ENCODE results near the gene RBM47. TPM values are rescaled to one million over a fixed set of nuclear protein-coding genes. Genes with fewer than 3 reads are reported as not detected.

Gene RBM47
- total RNA-seq, 1 donor from 2014 or later, result 0.12 TPM

- H3K4me1 Mint-ChIP-seq (ENCODE audit: low read depth), result no peaks in the 10 kb centered on the region
- H3K9me3 Mint-ChIP-seq (ENCODE audit: low read depth), result no peaks in the 10 kb centered on the region
- no peak overlapping the region for H3K27ac Mint-ChIP-seq (ENCODE audit: unreplicated experiment)
- no peak for DNase-seq (ENCODE audit: low spot score)
- H3K27me3 Mint-ChIP-seq (ENCODE audit: low read depth), result no peaks in the 10 kb centered on the region
- no peaks in the 10 kb centered on the region for H3K36me3 Mint-ChIP-seq (ENCODE audit: low read depth)
- TF ChIP-seq, protein P1, sequence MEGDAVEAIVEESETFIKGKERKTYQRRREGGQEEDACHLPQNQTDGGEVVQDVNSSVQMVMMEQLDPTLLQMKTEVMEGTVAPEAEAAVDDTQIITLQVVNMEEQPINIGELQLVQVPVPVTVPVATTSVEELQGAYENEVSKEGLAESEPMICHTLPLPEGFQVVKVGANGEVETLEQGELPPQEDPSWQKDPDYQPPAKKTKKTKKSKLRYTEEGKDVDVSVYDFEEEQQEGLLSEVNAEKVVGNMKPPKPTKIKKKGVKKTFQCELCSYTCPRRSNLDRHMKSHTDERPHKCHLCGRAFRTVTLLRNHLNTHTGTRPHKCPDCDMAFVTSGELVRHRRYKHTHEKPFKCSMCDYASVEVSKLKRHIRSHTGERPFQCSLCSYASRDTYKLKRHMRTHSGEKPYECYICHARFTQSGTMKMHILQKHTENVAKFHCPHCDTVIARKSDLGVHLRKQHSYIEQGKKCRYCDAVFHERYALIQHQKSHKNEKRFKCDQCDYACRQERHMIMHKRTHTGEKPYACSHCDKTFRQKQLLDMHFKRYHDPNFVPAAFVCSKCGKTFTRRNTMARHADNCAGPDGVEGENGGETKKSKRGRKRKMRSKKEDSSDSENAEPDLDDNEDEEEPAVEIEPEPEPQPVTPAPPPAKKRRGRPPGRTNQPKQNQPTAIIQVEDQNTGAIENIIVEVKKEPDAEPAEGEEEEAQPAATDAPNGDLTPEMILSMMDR (IDR thresholded peaks at IDR 0.05), result no peak
- H3K4me3 Mint-ChIP-seq (ENCODE audit: unreplicated experiment), result no peak overlapping the region
Measured at GRCh38 chr4:40502934-40503333, 126.7 kb downstream of the RBM47 start.

DNA sequence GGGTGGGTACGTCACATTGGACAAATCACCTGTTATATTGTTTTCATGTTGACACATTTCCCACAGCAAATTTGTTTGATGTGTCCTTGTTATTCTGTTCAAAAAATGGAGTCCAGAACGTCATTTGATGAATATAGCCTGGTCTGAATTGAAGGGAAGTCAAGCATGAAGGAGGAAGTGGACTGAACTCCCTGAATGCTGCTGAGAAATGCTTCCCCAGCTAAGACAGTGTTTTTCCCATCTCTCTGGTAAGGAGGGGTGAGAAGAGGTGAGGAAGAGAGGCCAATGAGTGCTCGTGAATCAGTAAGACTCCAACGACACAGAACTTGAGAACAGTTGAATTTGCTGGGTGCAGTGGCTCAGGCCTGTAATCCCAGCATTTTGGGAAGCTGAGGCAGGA lies 127.4 kb downstream of the RBM47 start:
- Mint-ChIP-seq H3K9me3 (ENCODE audit: low read depth) (no peaks in the 10 kb centered on the region), H3K27ac (ENCODE audit: unreplicated experiment) (no peak overlapping the region)

DNA sequence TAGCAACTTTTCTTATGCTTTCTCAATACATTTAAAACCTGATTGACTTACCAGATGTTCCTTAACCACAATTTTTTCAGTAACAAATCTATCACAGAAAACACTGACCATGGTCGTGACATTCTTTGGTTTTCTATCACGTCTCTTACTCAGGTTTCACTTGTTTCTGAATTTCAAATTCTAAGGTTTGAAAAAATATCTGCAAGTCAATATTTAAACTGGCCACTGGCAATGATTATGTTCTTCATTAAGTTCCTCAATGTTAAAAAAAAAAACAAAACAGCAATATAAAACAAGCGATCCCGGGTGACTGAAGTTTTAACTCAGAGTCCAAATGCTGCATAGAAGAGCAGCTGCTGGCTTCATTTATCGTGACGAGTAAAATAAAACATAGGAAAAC lies 128.9 kb downstream of the RBM47 start:
- H3K36me3 Mint-ChIP-seq (ENCODE audit: low read depth), result no peaks in the 10 kb centered on the region
- H3K4me1 Mint-ChIP-seq (ENCODE audit: low read depth), result no peaks in the 10 kb centered on the region
- peaks cover 4% of the 10 kb centered on the region for H3K27me3 Mint-ChIP-seq (ENCODE audit: low read depth)
- no peaks in the 10 kb centered on the region for H3K9me3 Mint-ChIP-seq (ENCODE audit: low read depth)
- no peak overlapping the region for H3K27ac Mint-ChIP-seq (ENCODE audit: unreplicated experiment)
- TF ChIP-seq, protein P1 (IDR thresholded peaks at IDR 0.05), result no peak
- no peak for DNase-seq (ENCODE audit: low spot score)
- no peak overlapping the region for H3K4me3 Mint-ChIP-seq (ENCODE audit: unreplicated experiment)

More for the DNA sequence above, 127.4 kb downstream of the RBM47 start:
- H3K36me3 Mint-ChIP-seq (ENCODE audit: low read depth), result no peaks in the 10 kb centered on the region
- H3K4me3 Mint-ChIP-seq (ENCODE audit: unreplicated experiment), result no peak overlapping the region
- no peak for DNase-seq (ENCODE audit: low spot score)
- TF ChIP-seq, protein P1 (IDR thresholded peaks at IDR 0.05), result no peak
- H3K27me3 Mint-ChIP-seq (ENCODE audit: low read depth), result peaks cover under 1% of the 10 kb centered on the region
- no peaks in the 10 kb centered on the region for H3K4me1 Mint-ChIP-seq (ENCODE audit: low read depth)

DNA sequence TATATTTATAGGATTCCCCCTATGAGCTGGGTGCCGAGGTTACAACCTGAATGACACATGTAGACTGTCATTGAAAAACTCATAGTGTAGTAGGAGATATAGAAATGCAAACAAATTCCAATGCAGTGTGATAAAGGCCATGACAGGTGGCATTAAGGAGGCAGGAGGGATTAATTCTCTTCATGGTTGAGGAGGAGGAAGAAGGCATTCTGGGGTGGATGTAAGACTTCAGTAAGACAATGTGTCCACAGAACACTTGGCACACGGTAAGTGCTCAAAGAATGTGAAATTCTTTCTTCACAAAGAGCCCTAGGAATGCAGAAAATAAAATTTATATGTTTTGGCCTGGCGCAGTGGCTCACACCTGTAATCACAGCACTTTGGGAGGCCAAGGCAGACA lies 136.5 kb downstream of the RBM47 start:
- H3K4me3 Mint-ChIP-seq (ENCODE audit: unreplicated experiment), result no peak overlapping the region
- DNase-seq (ENCODE audit: low spot score), result no peak
- TF ChIP-seq, protein P1 (IDR thresholded peaks at IDR 0.05), result no peak
- no peaks in the 10 kb centered on the region for H3K4me1 Mint-ChIP-seq (ENCODE audit: low read depth)
- peaks cover 30% of the 10 kb centered on the region for H3K27me3 Mint-ChIP-seq (ENCODE audit: low read depth)
- H3K27ac Mint-ChIP-seq (ENCODE audit: unreplicated experiment), result no peak overlapping the region
- no peaks in the 10 kb centered on the region for H3K36me3 Mint-ChIP-seq (ENCODE audit: low read depth)
- H3K9me3 Mint-ChIP-seq (ENCODE audit: low read depth), result no peaks in the 10 kb centered on the region

DNA sequence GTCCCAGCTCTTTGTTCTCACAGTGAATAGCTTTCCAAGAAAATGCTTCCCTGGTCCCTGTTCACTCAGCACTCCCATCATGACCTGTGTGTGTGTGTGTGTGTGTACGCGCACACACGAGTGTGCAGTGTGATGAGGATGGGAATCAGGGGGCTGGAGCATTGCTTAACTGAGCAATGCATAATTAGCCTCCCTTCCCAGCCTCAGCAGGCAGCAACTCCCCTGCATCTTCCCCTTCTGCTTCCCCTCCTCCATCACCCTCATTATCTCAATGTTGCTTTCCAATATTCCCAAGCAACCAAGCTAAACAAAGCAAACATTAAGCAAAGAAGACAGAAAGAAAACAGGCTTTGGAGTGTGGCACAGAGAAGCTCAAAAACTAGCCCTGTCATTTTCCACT lies 137.0 kb downstream of the RBM47 start:
- no peaks in the 10 kb centered on the region for H3K9me3 Mint-ChIP-seq (ENCODE audit: low read depth)

More for the DNA sequence above, 137.0 kb downstream of the RBM47 start:
- TF ChIP-seq, protein P1 (IDR thresholded peaks at IDR 0.05), result no peak
- no peak for DNase-seq (ENCODE audit: low spot score)
- Mint-ChIP-seq H3K4me1 (ENCODE audit: low read depth) (no peaks in the 10 kb centered on the region), H3K27me3 (ENCODE audit: low read depth) (peaks cover 30% of the 10 kb centered on the region), H3K4me3 (ENCODE audit: unreplicated experiment) (no peak overlapping the region), H3K27ac (ENCODE audit: unreplicated experiment) (no peak overlapping the region), H3K36me3 (ENCODE audit: low read depth) (no peaks in the 10 kb centered on the region)

Measured in chondrocyte (in vitro differentiated cells).